SK-N-MC (cell line): ENCODE measurements around the gene RHBDF2.

Experiments
- EZH2 ChIP-seq: fragments of 200-600 bp; sonication (generic); IDR thresholded peaks from one replicate; pipeline ENCODE4 v1.6.1; 2017; ENCODE audit warnings: antibody characterized with exemption
- POLR2AphosphoS5 ChIP-seq: IDR thresholded peaks from 2 replicates; pipeline ENCODE4 v1.6.1; 2012; ENCODE audit warnings: mild to moderate bottlenecking, low read depth, low read length, borderline replicate concordance

GRCh38 chr17:76535788-76536510, 34.7 kb upstream of the RHBDF2 start:
- TF ChIP-seq EZH2: no peak
- TF ChIP-seq POLR2AphosphoS5: no peak
